SU-DHL-6 (cell line): ENCODE measurements around the gene TRIOBP.

Source experiments
- CTCF ChIP-seq: fragments of 200-600 bp; sonication (generic); IDR thresholded peaks from one replicate; pipeline ENCODE4 v1.5.1; 2017; ENCODE audit warnings: antibody characterized with exemption, mild to moderate bottlenecking, low read length, moderate library complexity; ENCODE audit not compliant: insufficient read depth, poor library complexity, severe bottlenecking
- EZH2phosphoT487 ChIP-seq: fragments of 200-600 bp; sonication (generic), shearing (Covaris generic); conservative IDR thresholded peaks from 2 replicates; pipeline ENCODE4 v1.6.1; 2018; ENCODE audit warnings: mild to moderate bottlenecking, antibody characterized with exemption, low read length, moderate library complexity, mixed read lengths

GRCh38 chr22:37806409-37807333, 109.8 kb downstream of the TRIOBP start:
- TF ChIP-seq CTCF, result no peak
- TF ChIP-seq EZH2phosphoT487, result no peak
